SK-N-SH (cell line): Measurements from ENCODE around the gene CCDC150. TPM values are rescaled to one million over a fixed set of nuclear protein-coding genes. Genes with fewer than 3 reads are reported as not detected.
A peak's percentile ranks its signal among the peaks of the same experiment; 100 is the strongest.
"Not testable (repeated sequence)": the region's sequence is repeated elsewhere in the genome, so short reads cannot be mapped to it uniquely, and the experiment has no call there.

Experiments used
- CTCF ChIA-PET: fragments of 300-600, 350-600 bp; formaldehyde crosslinking; extraction: SDS; loops from one replicate; lab custom pipeline; 2021; lab: Yijun Ruan, JAX
- POLR2A ChIA-PET: fragments of 350-600 bp; sonication (Branson Sonifier 250); formaldehyde crosslinking; extraction: SDS; loops from one replicate; lab custom pipeline; 2020; ENCODE audit warnings: antibody characterized with exemption, inconsistent platforms; lab: Yijun Ruan, JAX
- DNase-seq: peaks from one replicate; pipeline ENCODE4 v3.0.0; 2012
- H2AFZ ChIP-seq: fragments of 200-600 bp; sonication (generic); 2 replicates; pipeline ENCODE4 v1.8.1; 2016; ENCODE audit warnings: antibody characterized with exemption, mild to moderate bottlenecking, low read depth
- H3F3A ChIP-seq: fragments of 200-600 bp; sonication (generic); replicated peaks from 2 replicates; pipeline ENCODE3; 2016; ENCODE audit warnings: antibody characterized with exemption, mild to moderate bottlenecking; ENCODE audit not compliant: insufficient read depth
- H3K27ac ChIP-seq, 2 experiments: fragments of 200-500 bp in 1 of 2; fragments of 200-600 bp in 1 of 2; sonication (Bioruptor generic) in 1 of 2; sonication (generic), shearing (Covaris generic) in 1 of 2; 2 replicates each; pipeline versions ENCODE4 v1.5.1 to v1.6.1; 2014 to 2016; ENCODE audit warnings: low read depth in 2 of 2, inconsistent platforms in 1 of 2, low read length in 1 of 2, mild to moderate bottlenecking in 1 of 2, mixed read lengths in 1 of 2
- H3K27me3 ChIP-seq: fragments of 200-600 bp; sonication (generic), shearing (Covaris generic); 2 replicates; pipeline ENCODE4 v1.6.1; 2016; ENCODE audit warnings: mixed run types; ENCODE audit not compliant: insufficient read depth
- H3K36me3 ChIP-seq, 2 experiments: fragments of 200-500 bp in 1 of 2; fragments of 200-600 bp in 1 of 2; sonication (Bioruptor generic) in 1 of 2; sonication (generic) in 1 of 2; replicated peaks in 1 of 2; 2 replicates each; pipeline versions ENCODE3 to v1.5.1; 2014 to 2016; ENCODE audit warnings: low read length in 1 of 2, mild to moderate bottlenecking in 1 of 2; ENCODE audit not compliant: insufficient read depth in 2 of 2, control insufficient read depth in 1 of 2
- H3K4me1 ChIP-seq, 2 experiments: fragments of 200-500 bp in 1 of 2; fragments of 200-600 bp in 1 of 2; sonication (Bioruptor generic) in 1 of 2; sonication (generic), shearing (Covaris generic) in 1 of 2; 2 replicates each; pipeline versions ENCODE4 v1.5.1 to v1.6.1; 2014 to 2016; ENCODE audit warnings: low read depth in 1 of 2, low read length in 1 of 2, mixed run types in 1 of 2; ENCODE audit not compliant: insufficient read depth in 2 of 2, control insufficient read depth in 1 of 2
- H3K4me2 ChIP-seq: fragments of 200-600 bp; sonication (generic), shearing (Covaris generic); 2 replicates; pipeline ENCODE4 v1.6.1; 2017; ENCODE audit warnings: mixed run types
- H3K4me3 ChIP-seq, 2 experiments: fragments of 200-500 bp in 1 of 2; fragments of 200-600 bp in 1 of 2; sonication (Bioruptor generic) in 1 of 2; sonication (generic), shearing (Covaris generic) in 1 of 2; 2 replicates each; pipeline versions ENCODE4 v1.5.1 to v1.8.1; 2014 to 2016; ENCODE audit warnings: low read depth in 2 of 2, inconsistent platforms in 1 of 2, low read length in 1 of 2, mild to moderate bottlenecking in 1 of 2, mixed read lengths in 1 of 2, moderate library complexity in 1 of 2
- H3K79me2 ChIP-seq: fragments of 200-600 bp; sonication (generic); 2 replicates; pipeline ENCODE4 v1.8.1; 2017; ENCODE audit warnings: mild to moderate bottlenecking; ENCODE audit not compliant: insufficient read depth
- H3K9ac ChIP-seq: fragments of 200-600 bp; sonication (generic); 2 replicates; pipeline ENCODE4 v1.6.1; 2017; ENCODE audit warnings: mixed run types
- H3K9me2 ChIP-seq: fragments of 200-600 bp; sonication (generic); 2 replicates; pipeline ENCODE4 v1.6.1; 2017; ENCODE audit warnings: mixed run types
- H3K9me3 ChIP-seq: fragments of 200-600 bp; sonication (generic); 2 replicates; pipeline ENCODE4 v1.6.1; 2017; ENCODE audit warnings: mixed run types, mild to moderate bottlenecking, moderate library complexity
- H4K20me1 ChIP-seq: fragments of 200-600 bp; sonication (generic); 2 replicates; pipeline ENCODE4 v1.6.1; 2017; ENCODE audit warnings: mild to moderate bottlenecking, mixed run types; ENCODE audit not compliant: insufficient read depth
- CHD2 ChIP-seq: fragments of 150-350 bp; IDR thresholded peaks from 2 replicates; pipeline ENCODE4 v1.6.1; 2018; ENCODE audit warnings: low read length; ENCODE audit not compliant: partially characterized antibody
- CTCF ChIP-seq: fragments of 200-600 bp; sonication (generic); IDR thresholded peaks from 2 replicates; pipeline ENCODE4 v1.6.1; 2017; ENCODE audit warnings: antibody characterized with exemption, mild to moderate bottlenecking, moderate library complexity
- ELF1 ChIP-seq: IDR thresholded peaks from 2 replicates; pipeline ENCODE4 v1.4.0; 2012
- EP300 ChIP-seq, 2 experiments: IDR thresholded peaks; 2 replicates each; pipeline versions ENCODE4 v1.4.0 to v1.6.1; 2012; ENCODE audit warnings: borderline replicate concordance in 1 of 2, low read depth in 1 of 2, low read length in 1 of 2
- EZH2phosphoT487 ChIP-seq: fragments of 200-600 bp; sonication (generic); IDR thresholded peaks from 2 replicates; pipeline ENCODE4 v1.6.1; 2017; ENCODE audit warnings: low read depth, mixed run types, mild to moderate bottlenecking, antibody characterized with exemption, moderate library complexity, borderline replicate concordance
- FOXJ3 ChIP-seq: sonication (generic); formaldehyde crosslinking; IDR thresholded peaks from 2 replicates; pipeline ENCODE4 v1.5.1; 2020; ENCODE audit warnings: mild to moderate bottlenecking, missing genetic modification reagents
- GATA2 ChIP-seq: sonication (generic); formaldehyde crosslinking; IDR thresholded peaks from 2 replicates; pipeline ENCODE4 v1.5.0; 2020; ENCODE audit warnings: mild to moderate bottlenecking, missing genetic modification reagents
- IRF3 ChIP-seq: fragments of 150-350 bp; IDR thresholded peaks from 2 replicates; pipeline ENCODE4 v1.6.1; 2016; ENCODE audit warnings: mild to moderate bottlenecking, low read depth, low read length
- JUND ChIP-seq: IDR thresholded peaks from 2 replicates; pipeline ENCODE4 v1.4.0; 2012
- MEF2A ChIP-seq: IDR thresholded peaks from 2 replicates; pipeline ENCODE4 v1.4.0; 2012; ENCODE audit warnings: low read depth, borderline replicate concordance
- NRF1 ChIP-seq: IDR thresholded peaks from 2 replicates; pipeline ENCODE4 v1.6.1; 2012; ENCODE audit warnings: low read depth, mild to moderate bottlenecking, low read length
- PBX3 ChIP-seq: IDR thresholded peaks from 2 replicates; pipeline ENCODE4; 2012
- TAF1 ChIP-seq: IDR thresholded peaks from 2 replicates; pipeline ENCODE4 v1.6.1; 2012; ENCODE audit warnings: low read depth, mild to moderate bottlenecking, low read length, moderate library complexity, borderline replicate concordance
- TCF12 ChIP-seq: IDR thresholded peaks from 2 replicates; pipeline ENCODE4 v1.4.0; 2012
- ZBTB33 ChIP-seq: IDR thresholded peaks from 2 replicates; pipeline ENCODE4 v1.4.0; 2012; ENCODE audit warnings: low read depth, borderline replicate concordance
- WGBS: methylation state at CpG from one replicate; pipeline ENCODE4 v1.1.6; 2017; ENCODE audit warnings: low lambda C conversion rate; 5-methylcytosine and 5-hydroxymethylcytosine counted together
- polyA plus RNA-seq, 3 experiments: library from polyadenylated mRNA; depleted of rRNA; stranded (reverse); fragments of >200 nt; gene quantifications; 2 replicates each; pipeline ENCODE4 v1.2.3, GENCODE V29; 2012

The CCDC150 gene
- polyA plus RNA-seq, 1 of the 3 experiments (the other 2 are of a cell fraction): 4.6 TPM

GRCh38 chr2:196607073-196607472, 32.4 kb upstream of the CCDC150 start:
- DNase-seq: peak; percentile 47
- Histone ChIP-seq H3K27me3 (no peaks in the 10 kb centered on the region), H3K9me3 (no peaks in the 10 kb centered on the region), H4K20me1 (no peaks in the 10 kb centered on the region), H3K9ac (no peak overlapping the region), H3K4me1 (peaks cover 0 to 1% of the 10 kb centered on the region in 2 experiments; a peak in 2 of 4 replicates), H3K9me2 (no peaks in the 10 kb centered on the region), H3K36me3 (no peaks in the 10 kb centered on the region), H3K4me3 (no peak overlapping the region), H3K4me2 (no peak overlapping the region), H3F3A (no peaks in the 10 kb centered on the region), H2AFZ (peak overlapping the region; percentile 68; the same call in 1 of the 2 replicates), H3K27ac (no peak overlapping the region), H3K79me2 (no peaks in the 10 kb centered on the region)
- CTCF ChIA-PET: interaction anchor here (0.7 to 1.5 kb wide), 4 partner anchors 11 to 15 kb away, joined by 3 to 6 read pairs (median 4); partner anchors contain the start of gene HECW2
- POLR2A ChIA-PET: no interaction called here
- WGBS: 59% methylated on average over 3 of the region's 3 CpGs
- TF ChIP-seq JUND: no peak
- TF ChIP-seq TCF12: no peak
- no peak for TF ChIP-seq CTCF
- no peak for TF ChIP-seq PBX3
- no peak for TF ChIP-seq EZH2phosphoT487
- no peak for TF ChIP-seq TAF1
- TF ChIP-seq GATA2: no peak
- no peak for TF ChIP-seq EP300 (IDR thresholded peaks at IDR 0.05; ENCODE audit: borderline replicate concordance in 1 of 2, low read depth in 1 of 2, low read length in 1 of 2)
- TF ChIP-seq FOXJ3 (CRISPR knock-in tag): no peak
- no peak for TF ChIP-seq IRF3
- no peak for TF ChIP-seq CHD2
- TF ChIP-seq MEF2A: no peak
- no peak for TF ChIP-seq ZBTB33
- no peak for TF ChIP-seq NRF1
- TF ChIP-seq ELF1: no peak

- not testable (repeated sequence) for H2AFZ ChIP-seq, H3K4me3 ChIP-seq, H3K4me2 ChIP-seq, H3K9me3 ChIP-seq, H3K9me2 ChIP-seq, H3K9ac ChIP-seq, H3F3A ChIP-seq, H3K4me1 ChIP-seq, H3K27ac ChIP-seq, H4K20me1 ChIP-seq, DNase-seq, H3K27me3 ChIP-seq, H3K79me2 ChIP-seq, H3K36me3 ChIP-seq
- ChIA-PET CTCF (interaction anchor here (1.2 to 1.5 kb wide), 2 partner anchors 10 to 16 kb away, joined by 4 to 6 read pairs; no protein-coding TSS in a partner anchor), POLR2A (interaction anchor here (0.6 kb wide), 1 partner anchor 15 kb away, joined by 4 read pairs; no protein-coding TSS in a partner anchor)
- 74% methylated on average over 5 of the region's 5 CpGs for WGBS
These were observed 31.6 kb upstream of the CCDC150 start for GRCh38 chr2:196607896-196608295.
